ENCODE data around the gene BMAL1.

- TF ChIP-seq POLR2AphosphoS5 (IDR thresholded peaks at IDR 0.05) (no peak), POLR2A (IDR thresholded peaks at IDR 0.05) (no peak), EP300 (IDR thresholded peaks at IDR 0.05) (no peak)
- TF ChIP-seq, protein P1, sequence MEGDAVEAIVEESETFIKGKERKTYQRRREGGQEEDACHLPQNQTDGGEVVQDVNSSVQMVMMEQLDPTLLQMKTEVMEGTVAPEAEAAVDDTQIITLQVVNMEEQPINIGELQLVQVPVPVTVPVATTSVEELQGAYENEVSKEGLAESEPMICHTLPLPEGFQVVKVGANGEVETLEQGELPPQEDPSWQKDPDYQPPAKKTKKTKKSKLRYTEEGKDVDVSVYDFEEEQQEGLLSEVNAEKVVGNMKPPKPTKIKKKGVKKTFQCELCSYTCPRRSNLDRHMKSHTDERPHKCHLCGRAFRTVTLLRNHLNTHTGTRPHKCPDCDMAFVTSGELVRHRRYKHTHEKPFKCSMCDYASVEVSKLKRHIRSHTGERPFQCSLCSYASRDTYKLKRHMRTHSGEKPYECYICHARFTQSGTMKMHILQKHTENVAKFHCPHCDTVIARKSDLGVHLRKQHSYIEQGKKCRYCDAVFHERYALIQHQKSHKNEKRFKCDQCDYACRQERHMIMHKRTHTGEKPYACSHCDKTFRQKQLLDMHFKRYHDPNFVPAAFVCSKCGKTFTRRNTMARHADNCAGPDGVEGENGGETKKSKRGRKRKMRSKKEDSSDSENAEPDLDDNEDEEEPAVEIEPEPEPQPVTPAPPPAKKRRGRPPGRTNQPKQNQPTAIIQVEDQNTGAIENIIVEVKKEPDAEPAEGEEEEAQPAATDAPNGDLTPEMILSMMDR (IDR thresholded peaks at IDR 0.05), result no peak
Measured at GRCh38 chr11:13268791-13269190, 8.8 kb upstream of the BMAL1 start.

Measured in sigmoid colon (tissue), 4 donors.